ENCODE measurements around the gene DNAJB4. TPM values are rescaled to one million over a fixed set of nuclear protein-coding genes. Genes with fewer than 3 reads are reported as not detected.
A peak's percentile ranks its signal among the peaks of the same experiment; 100 is the strongest.

DNAJB4 gene
- total and polyA plus RNA-seq, 2 of the 13 experiments (the other 11 are each of a cell fraction or from before 2014, with no cell fraction given) = 4.4 to 18.6 TPM

DNA sequence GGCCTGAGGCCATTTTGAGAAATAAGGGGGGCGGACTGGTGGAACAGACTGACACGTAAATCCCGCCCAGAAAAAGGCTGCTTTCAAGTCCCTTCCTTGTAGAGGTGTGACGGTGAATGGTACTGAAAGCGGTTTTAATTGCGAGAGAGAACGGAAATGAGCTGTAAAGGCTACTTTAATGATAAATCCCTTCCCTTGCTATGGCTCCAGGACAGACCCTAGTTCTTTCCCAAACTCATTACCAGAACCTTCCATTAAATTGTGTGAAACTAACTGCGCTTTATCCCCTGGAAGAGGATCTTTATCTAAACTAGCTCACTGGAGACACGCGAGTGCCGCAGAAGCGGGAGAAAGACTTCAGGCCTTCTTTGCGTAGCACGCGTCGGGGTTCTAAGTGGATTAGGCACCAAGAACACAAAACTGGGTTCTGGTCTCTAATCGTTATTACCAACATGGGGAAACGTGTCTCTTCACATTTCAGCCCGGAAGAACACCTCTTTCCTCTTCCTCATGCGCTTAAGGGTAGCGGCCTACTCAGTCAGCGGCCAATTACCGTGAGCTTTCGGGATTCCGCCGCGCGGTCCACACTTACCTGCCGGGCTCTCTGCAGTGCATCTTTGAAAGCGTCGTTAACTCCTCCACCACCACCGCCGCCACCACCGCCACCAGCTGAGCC is 26.3 kb upstream of the DNAJB4 start (continued):
- TF ChIP-seq GZF1 (CRISPR knock-in tag; IDR thresholded peaks at IDR 0.05) (no peak), ZNF567 (CRISPR knock-in tag; IDR thresholded peaks at IDR 0.05; ENCODE audit: borderline replicate concordance) (0 out of 2 replicates have a peak, but pooled peaks have one; percentile 22), ZNF629 (CRISPR knock-in tag; conservative IDR thresholded peaks at IDR 0.05) (peak; percentile 31; the same call in 1 of the 2 replicates), HIVEP1 (CRISPR knock-in tag; IDR thresholded peaks at IDR 0.05) (0 out of 2 replicates have a peak, but pooled peaks have one; percentile 14), TEAD2 (CRISPR knock-in tag; IDR thresholded peaks at IDR 0.05) (peak; percentile 30; the same call in 1 of the 2 replicates), KDM5A (IDR thresholded peaks at IDR 0.05; ENCODE audit: borderline replicate concordance, low read length) (0 out of 2 replicates have a peak, but pooled peaks have one; percentile 21), ZNF350 (CRISPR knock-in tag; IDR thresholded peaks at IDR 0.05; ENCODE audit: borderline replicate concordance, low read depth) (0 out of 2 replicates have a peak, but pooled peaks have one; percentile 43), ZNF549 (CRISPR knock-in tag; IDR thresholded peaks at IDR 0.05) (no peak)
- TF ChIP-seq, protein P1, sequence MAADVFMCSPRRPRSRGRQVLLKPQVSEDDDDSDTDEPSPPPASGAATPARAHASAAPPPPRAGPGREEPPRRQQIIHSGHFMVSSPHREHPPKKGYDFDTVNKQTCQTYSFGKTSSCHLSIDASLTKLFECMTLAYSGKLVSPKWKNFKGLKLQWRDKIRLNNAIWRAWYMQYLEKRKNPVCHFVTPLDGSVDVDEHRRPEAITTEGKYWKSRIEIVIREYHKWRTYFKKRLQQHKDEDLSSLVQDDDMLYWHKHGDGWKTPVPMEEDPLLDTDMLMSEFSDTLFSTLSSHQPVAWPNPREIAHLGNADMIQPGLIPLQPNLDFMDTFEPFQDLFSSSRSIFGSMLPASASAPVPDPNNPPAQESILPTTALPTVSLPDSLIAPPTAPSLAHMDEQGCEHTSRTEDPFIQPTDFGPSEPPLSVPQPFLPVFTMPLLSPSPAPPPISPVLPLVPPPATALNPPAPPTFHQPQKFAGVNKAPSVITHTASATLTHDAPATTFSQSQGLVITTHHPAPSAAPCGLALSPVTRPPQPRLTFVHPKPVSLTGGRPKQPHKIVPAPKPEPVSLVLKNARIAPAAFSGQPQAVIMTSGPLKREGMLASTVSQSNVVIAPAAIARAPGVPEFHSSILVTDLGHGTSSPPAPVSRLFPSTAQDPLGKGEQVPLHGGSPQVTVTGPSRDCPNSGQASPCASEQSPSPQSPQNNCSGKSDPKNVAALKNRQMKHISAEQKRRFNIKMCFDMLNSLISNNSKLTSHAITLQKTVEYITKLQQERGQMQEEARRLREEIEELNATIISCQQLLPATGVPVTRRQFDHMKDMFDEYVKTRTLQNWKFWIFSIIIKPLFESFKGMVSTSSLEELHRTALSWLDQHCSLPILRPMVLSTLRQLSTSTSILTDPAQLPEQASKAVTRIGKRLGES (CRISPR knock-in tag; IDR thresholded peaks at IDR 0.05; ENCODE audit: borderline replicate concordance) = 0 out of 2 replicates have a peak, but pooled peaks have one; percentile 43
- TF ChIP-seq, protein P2, sequence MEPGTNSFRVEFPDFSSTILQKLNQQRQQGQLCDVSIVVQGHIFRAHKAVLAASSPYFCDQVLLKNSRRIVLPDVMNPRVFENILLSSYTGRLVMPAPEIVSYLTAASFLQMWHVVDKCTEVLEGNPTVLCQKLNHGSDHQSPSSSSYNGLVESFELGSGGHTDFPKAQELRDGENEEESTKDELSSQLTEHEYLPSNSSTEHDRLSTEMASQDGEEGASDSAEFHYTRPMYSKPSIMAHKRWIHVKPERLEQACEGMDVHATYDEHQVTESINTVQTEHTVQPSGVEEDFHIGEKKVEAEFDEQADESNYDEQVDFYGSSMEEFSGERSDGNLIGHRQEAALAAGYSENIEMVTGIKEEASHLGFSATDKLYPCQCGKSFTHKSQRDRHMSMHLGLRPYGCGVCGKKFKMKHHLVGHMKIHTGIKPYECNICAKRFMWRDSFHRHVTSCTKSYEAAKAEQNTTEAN (CRISPR knock-in tag; conservative IDR thresholded peaks at IDR 0.05) = no peak
- TF ChIP-seq, protein P3, sequence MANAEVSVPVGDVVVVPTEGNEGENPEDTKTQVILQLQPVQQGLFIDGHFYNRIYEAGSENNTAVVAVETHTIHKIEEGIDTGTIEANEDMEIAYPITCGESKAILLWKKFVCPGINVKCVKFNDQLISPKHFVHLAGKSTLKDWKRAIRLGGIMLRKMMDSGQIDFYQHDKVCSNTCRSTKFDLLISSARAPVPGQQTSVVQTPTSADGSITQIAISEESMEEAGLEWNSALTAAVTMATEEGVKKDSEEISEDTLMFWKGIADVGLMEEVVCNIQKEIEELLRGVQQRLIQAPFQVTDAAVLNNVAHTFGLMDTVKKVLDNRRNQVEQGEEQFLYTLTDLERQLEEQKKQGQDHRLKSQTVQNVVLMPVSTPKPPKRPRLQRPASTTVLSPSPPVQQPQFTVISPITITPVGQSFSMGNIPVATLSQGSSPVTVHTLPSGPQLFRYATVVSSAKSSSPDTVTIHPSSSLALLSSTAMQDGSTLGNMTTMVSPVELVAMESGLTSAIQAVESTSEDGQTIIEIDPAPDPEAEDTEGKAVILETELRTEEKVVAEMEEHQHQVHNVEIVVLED (CRISPR knock-in tag; IDR thresholded peaks at IDR 0.05; ENCODE audit: borderline replicate concordance) = no peak
- TF ChIP-seq, protein P4, sequence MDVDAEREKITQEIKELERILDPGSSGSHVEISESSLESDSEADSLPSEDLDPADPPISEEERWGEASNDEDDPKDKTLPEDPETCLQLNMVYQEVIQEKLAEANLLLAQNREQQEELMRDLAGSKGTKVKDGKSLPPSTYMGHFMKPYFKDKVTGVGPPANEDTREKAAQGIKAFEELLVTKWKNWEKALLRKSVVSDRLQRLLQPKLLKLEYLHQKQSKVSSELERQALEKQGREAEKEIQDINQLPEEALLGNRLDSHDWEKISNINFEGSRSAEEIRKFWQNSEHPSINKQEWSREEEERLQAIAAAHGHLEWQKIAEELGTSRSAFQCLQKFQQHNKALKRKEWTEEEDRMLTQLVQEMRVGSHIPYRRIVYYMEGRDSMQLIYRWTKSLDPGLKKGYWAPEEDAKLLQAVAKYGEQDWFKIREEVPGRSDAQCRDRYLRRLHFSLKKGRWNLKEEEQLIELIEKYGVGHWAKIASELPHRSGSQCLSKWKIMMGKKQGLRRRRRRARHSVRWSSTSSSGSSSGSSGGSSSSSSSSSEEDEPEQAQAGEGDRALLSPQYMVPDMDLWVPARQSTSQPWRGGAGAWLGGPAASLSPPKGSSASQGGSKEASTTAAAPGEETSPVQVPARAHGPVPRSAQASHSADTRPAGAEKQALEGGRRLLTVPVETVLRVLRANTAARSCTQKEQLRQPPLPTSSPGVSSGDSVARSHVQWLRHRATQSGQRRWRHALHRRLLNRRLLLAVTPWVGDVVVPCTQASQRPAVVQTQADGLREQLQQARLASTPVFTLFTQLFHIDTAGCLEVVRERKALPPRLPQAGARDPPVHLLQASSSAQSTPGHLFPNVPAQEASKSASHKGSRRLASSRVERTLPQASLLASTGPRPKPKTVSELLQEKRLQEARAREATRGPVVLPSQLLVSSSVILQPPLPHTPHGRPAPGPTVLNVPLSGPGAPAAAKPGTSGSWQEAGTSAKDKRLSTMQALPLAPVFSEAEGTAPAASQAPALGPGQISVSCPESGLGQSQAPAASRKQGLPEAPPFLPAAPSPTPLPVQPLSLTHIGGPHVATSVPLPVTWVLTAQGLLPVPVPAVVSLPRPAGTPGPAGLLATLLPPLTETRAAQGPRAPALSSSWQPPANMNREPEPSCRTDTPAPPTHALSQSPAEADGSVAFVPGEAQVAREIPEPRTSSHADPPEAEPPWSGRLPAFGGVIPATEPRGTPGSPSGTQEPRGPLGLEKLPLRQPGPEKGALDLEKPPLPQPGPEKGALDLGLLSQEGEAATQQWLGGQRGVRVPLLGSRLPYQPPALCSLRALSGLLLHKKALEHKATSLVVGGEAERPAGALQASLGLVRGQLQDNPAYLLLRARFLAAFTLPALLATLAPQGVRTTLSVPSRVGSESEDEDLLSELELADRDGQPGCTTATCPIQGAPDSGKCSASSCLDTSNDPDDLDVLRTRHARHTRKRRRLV (CRISPR knock-in tag; IDR thresholded peaks at IDR 0.05) = peak; percentile 39; the same call in 1 of the 2 replicates
